Endothelial cell (in vitro differentiated cells): Measurements from ENCODE around the gene TFDP3. TPM values are rescaled to one million over a fixed set of nuclear protein-coding genes. Genes with fewer than 3 reads are reported as not detected.

Experiments used
- DNase-seq: peaks from one replicate; pipeline ENCODE4 v3.0.0; 2021; ENCODE audit warnings: low spot score
- H3K27ac Mint-ChIP-seq: one replicate; pipeline ENCODE4 v1.8.0; 2021; ENCODE audit warnings: mixed read lengths, inconsistent platforms; ENCODE audit not compliant: unreplicated experiment
- H3K27me3 Mint-ChIP-seq: one replicate; pipeline ENCODE4 v1.8.0; 2021; ENCODE audit warnings: mild to moderate bottlenecking, moderate library complexity, mixed read lengths, inconsistent platforms; ENCODE audit not compliant: unreplicated experiment
- H3K36me3 Mint-ChIP-seq: one replicate; pipeline ENCODE4 v1.8.0; 2021; ENCODE audit warnings: mild to moderate bottlenecking, low read depth, mixed read lengths, inconsistent platforms; ENCODE audit not compliant: unreplicated experiment
- H3K4me1 Mint-ChIP-seq: one replicate; pipeline ENCODE4 v1.8.0; 2021; ENCODE audit warnings: mild to moderate bottlenecking, mixed read lengths, inconsistent platforms; ENCODE audit not compliant: unreplicated experiment
- H3K4me3 Mint-ChIP-seq: one replicate; pipeline ENCODE4 v1.8.0; 2021; ENCODE audit warnings: mild to moderate bottlenecking, mixed read lengths, inconsistent platforms; ENCODE audit not compliant: unreplicated experiment
- H3K9me3 Mint-ChIP-seq: one replicate; pipeline ENCODE4 v1.8.0; 2021; ENCODE audit warnings: mixed read lengths, inconsistent platforms; ENCODE audit not compliant: unreplicated experiment
- CTCF ChIP-seq: fragments of 200-600 bp; sonication (generic); IDR thresholded peaks from one replicate; pipeline ENCODE4 v1.5.0; 2021; ENCODE audit warnings: antibody characterized with exemption; ENCODE audit not compliant: unreplicated experiment
- total RNA-seq: library from RNA; stranded (reverse); fragmentation: NEBNext Ultra II Directional; extraction: Animal tissue kit (Norgen Biotek cat#: 25700); gene quantifications from one replicate; pipeline ENCODE4 v1.2.1, GENCODE V29; 2021; ENCODE audit not compliant: unreplicated experiment

TFDP3 gene
- total RNA-seq, 1 donor from 2014 or later = 0.15 TPM

- no peak for DNase-seq
- no peaks in the 10 kb centered on the region for H3K9me3 Mint-ChIP-seq
- no peak overlapping the region for H3K4me3 Mint-ChIP-seq
- H3K27me3 Mint-ChIP-seq = peaks cover 2% of the 10 kb centered on the region
- H3K36me3 Mint-ChIP-seq = no peaks in the 10 kb centered on the region
- TF ChIP-seq CTCF = no peak
- no peak overlapping the region for H3K27ac Mint-ChIP-seq
- H3K4me1 Mint-ChIP-seq = peaks cover 9% of the 10 kb centered on the region
These were observed 3.1 kb downstream of the TFDP3 start for GRCh38 chrX:133215017-133215416.

GRCh38 chrX:133214301-133214700 is 3.9 kb downstream of the TFDP3 start:
- H3K9me3 Mint-ChIP-seq = no peaks in the 10 kb centered on the region

GRCh38 chrX:133213117-133213516 is 5.0 kb downstream of the TFDP3 start:
- H3K36me3 Mint-ChIP-seq = no peaks in the 10 kb centered on the region
- peaks cover 6% of the 10 kb centered on the region for H3K4me1 Mint-ChIP-seq
- H3K27me3 Mint-ChIP-seq = peaks cover 2% of the 10 kb centered on the region
- H3K27ac Mint-ChIP-seq = no peak overlapping the region
- no peaks in the 10 kb centered on the region for H3K9me3 Mint-ChIP-seq
- no peak for TF ChIP-seq CTCF
- DNase-seq = no peak
- H3K4me3 Mint-ChIP-seq = no peak overlapping the region

More at GRCh38 chrX:133214301-133214700, 3.9 kb downstream of the TFDP3 start:
- H3K27ac Mint-ChIP-seq = no peak overlapping the region
- H3K36me3 Mint-ChIP-seq = no peaks in the 10 kb centered on the region
- peaks cover 2% of the 10 kb centered on the region for H3K27me3 Mint-ChIP-seq
- peaks cover 9% of the 10 kb centered on the region for H3K4me1 Mint-ChIP-seq
- no peak overlapping the region for H3K4me3 Mint-ChIP-seq
- TF ChIP-seq CTCF = no peak
- DNase-seq = no peak

- Mint-ChIP-seq H3K36me3 (no peaks in the 10 kb centered on the region), H3K9me3 (no peaks in the 10 kb centered on the region), H3K27me3 (no peaks in the 10 kb centered on the region), H3K4me3 (no peak overlapping the region), H3K4me1 (no peaks in the 10 kb centered on the region), H3K27ac (no peak overlapping the region)
- DNase-seq = no peak
- TF ChIP-seq CTCF = no peak
These were observed 10.4 kb downstream of the TFDP3 start for GRCh38 chrX:133207751-133208150.

- no peak overlapping the region for H3K27ac Mint-ChIP-seq
- no peak for TF ChIP-seq CTCF
- H3K36me3 Mint-ChIP-seq = no peaks in the 10 kb centered on the region
- H3K9me3 Mint-ChIP-seq = no peaks in the 10 kb centered on the region
- peaks cover 7% of the 10 kb centered on the region for H3K4me1 Mint-ChIP-seq
- no peaks in the 10 kb centered on the region for H3K27me3 Mint-ChIP-seq
- no peak overlapping the region for H3K4me3 Mint-ChIP-seq
- no peak for DNase-seq
These were observed 26.5 kb downstream of the TFDP3 start for GRCh38 chrX:133191739-133192039.
